ENCODE data around the gene PRRG2. TPM values are rescaled to one million over a fixed set of nuclear protein-coding genes. Genes with fewer than 3 reads are reported as not detected.

PRRG2 gene
- total RNA-seq, 1 donor from 2014 or later: 7.6 TPM

DNA sequence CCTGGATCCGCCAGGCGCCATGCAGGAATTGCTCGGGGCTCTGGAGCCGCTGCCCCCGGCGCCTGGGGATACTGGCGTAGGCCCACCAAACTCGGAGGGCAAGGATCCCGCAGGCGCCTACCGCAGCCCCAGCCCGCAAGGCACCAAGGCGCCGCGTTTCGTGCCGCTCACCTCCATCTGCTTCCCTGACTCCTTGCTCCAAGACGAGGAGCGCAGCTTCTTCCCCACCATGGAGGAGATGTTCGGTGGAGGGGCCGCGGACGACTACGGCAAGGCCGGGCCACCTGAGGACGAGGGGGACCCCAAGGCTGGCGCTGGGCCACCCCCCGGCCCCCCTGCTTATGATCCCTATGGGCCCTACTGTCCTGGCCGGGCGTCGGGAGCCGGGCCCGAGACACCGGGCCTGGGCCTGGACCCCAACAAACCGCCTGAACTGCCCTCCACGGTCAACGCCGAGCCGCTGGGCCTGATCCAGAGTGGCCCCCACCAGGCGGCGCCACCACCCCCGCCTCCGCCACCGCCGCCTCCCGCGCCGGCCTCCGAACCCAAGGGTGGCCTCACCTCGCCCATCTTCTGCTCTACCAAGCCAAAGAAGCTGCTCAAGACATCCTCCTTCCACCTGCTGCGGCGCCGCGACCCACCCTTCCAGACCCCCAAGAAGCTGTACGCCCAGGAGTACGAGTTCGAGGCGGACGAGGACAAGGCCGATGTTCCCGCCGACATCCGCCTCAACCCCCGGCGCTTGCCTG, 16.0 kb downstream of the PRRG2 start:
- DNase-seq: no peak
- H3K4me1 ChIP-seq: peaks cover 18% of the 10 kb centered on the region
- no peaks in the 10 kb centered on the region for H3K9me3 ChIP-seq
- intact Hi-C loops (cut with DNase I): no loop called here
- no peak overlapping the region for H3K27ac ChIP-seq
- no peak overlapping the region for H3K4me3 ChIP-seq
- peaks cover 82% of the 10 kb centered on the region for H3K36me3 ChIP-seq
- TF ChIP-seq, protein P1, sequence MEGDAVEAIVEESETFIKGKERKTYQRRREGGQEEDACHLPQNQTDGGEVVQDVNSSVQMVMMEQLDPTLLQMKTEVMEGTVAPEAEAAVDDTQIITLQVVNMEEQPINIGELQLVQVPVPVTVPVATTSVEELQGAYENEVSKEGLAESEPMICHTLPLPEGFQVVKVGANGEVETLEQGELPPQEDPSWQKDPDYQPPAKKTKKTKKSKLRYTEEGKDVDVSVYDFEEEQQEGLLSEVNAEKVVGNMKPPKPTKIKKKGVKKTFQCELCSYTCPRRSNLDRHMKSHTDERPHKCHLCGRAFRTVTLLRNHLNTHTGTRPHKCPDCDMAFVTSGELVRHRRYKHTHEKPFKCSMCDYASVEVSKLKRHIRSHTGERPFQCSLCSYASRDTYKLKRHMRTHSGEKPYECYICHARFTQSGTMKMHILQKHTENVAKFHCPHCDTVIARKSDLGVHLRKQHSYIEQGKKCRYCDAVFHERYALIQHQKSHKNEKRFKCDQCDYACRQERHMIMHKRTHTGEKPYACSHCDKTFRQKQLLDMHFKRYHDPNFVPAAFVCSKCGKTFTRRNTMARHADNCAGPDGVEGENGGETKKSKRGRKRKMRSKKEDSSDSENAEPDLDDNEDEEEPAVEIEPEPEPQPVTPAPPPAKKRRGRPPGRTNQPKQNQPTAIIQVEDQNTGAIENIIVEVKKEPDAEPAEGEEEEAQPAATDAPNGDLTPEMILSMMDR (IDR thresholded peaks at IDR 0.05): no peak
- no peak for ATAC-seq
- H3K27me3 ChIP-seq (ENCODE audit: low read depth): no peaks in the 10 kb centered on the region

DNA sequence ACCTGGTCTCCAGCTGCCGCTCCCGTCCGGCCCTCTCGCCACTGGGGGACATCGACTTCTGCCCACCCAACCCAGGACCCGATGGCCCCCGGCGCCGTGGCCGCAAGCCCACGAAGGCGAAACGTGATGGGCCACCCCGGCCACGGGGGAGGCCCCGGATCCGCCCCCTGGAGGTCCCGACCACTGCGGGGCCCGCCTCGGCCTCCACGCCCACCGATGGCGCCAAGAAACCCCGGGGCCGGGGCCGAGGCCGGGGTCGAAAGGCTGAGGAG, 16.5 kb downstream of the PRRG2 start:
- Histone ChIP-seq H3K27ac (no peak overlapping the region), H3K27me3 (ENCODE audit: low read depth) (no peaks in the 10 kb centered on the region), H3K4me1 (peaks cover 13% of the 10 kb centered on the region), H3K9me3 (no peaks in the 10 kb centered on the region), H3K36me3 (peaks cover 87% of the 10 kb centered on the region), H3K4me3 (no peak overlapping the region)
- DNase-seq: no peak
- TF ChIP-seq, protein P1 (IDR thresholded peaks at IDR 0.05): no peak
- intact Hi-C loops (cut with DNase I): no loop called here
- ATAC-seq: no peak

DNA sequence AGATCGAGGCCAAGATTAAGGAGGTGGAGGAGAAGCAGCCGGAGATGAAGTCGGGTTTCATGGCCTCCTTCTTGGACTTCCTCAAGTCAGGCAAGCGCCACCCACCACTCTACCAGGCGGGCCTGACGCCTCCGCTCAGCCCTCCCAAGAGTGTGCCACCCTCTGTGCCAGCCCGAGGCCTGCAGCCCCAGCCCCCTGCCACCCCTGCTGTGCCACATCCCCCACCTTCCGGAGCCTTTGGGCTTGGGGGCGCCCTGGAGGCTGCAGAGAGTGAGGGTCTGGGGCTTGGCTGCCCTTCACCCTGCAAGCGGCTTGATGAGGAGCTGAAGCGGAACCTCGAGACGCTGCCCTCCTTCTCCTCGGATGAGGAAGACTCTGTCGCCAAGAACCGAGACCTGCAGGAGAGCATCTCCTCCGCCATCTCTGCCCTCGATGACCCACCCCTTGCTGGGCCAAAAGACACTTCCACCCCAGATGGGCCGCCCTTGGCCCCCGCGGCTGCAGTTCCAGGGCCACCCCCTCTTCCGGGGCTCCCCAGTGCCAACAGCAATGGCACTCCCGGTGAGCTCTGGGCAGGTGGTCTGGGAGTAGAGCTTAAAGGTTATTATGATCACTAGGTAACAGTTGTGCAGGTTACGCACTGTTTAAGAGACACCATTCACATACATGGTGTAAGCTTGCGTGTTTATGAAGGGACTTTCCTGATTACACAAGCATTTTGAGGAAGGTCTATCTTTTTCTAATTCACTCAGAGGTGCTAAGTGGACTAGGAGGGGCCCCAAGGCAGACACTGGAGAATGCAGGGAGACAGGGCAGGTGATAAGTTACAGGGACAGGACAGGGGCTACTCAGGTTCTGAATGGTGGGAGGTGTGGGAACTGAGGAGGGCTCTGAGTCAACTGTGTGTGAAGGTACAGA, 18.5 kb downstream of the PRRG2 start:
- TF ChIP-seq, protein P1 (IDR thresholded peaks at IDR 0.05): no peak
- Histone ChIP-seq H3K4me1 (no peaks in the 10 kb centered on the region), H3K36me3 (peaks cover 97% of the 10 kb centered on the region), H3K9me3 (no peaks in the 10 kb centered on the region), H3K27ac (no peak overlapping the region), H3K4me3 (no peak overlapping the region), H3K27me3 (ENCODE audit: low read depth) (no peaks in the 10 kb centered on the region)
- intact Hi-C loops (cut with DNase I): no loop called here
- ATAC-seq: no peak
- DNase-seq: no peak

DNA sequence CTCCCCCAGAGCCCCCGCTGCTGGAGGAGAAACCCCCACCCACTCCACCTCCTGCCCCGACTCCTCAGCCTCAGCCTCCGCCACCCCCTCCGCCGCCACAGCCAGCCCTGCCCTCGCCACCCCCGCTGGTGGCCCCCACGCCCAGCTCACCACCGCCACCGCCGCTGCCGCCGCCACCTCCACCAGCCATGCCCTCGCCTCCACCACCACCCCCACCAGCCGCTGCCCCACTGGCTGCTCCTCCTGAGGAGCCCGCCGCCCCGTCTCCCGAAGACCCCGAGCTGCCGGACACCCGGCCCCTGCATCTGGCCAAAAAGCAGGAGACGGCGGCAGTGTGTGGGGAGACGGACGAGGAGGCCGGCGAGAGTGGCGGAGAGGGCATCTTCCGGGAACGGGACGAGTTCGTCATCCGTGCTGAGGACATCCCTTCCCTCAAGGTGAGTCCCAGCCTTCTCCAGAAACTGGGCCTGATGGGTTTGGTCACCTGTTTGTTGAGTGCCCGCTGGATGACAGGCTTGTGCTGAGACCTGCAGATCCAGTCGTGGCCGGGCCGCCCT, 20.4 kb downstream of the PRRG2 start:
- H3K27ac ChIP-seq: no peak overlapping the region
- intact Hi-C loops (cut with DNase I): no loop called here
- H3K4me3 ChIP-seq: no peak overlapping the region
- H3K27me3 ChIP-seq (ENCODE audit: low read depth): no peaks in the 10 kb centered on the region
- H3K9me3 ChIP-seq: no peaks in the 10 kb centered on the region
- TF ChIP-seq, protein P1 (IDR thresholded peaks at IDR 0.05): no peak
- ATAC-seq (no peak), DNase-seq (no peak)
- H3K4me1 ChIP-seq: no peaks in the 10 kb centered on the region
- H3K36me3 ChIP-seq: peaks cover 96% of the 10 kb centered on the region

DNA sequence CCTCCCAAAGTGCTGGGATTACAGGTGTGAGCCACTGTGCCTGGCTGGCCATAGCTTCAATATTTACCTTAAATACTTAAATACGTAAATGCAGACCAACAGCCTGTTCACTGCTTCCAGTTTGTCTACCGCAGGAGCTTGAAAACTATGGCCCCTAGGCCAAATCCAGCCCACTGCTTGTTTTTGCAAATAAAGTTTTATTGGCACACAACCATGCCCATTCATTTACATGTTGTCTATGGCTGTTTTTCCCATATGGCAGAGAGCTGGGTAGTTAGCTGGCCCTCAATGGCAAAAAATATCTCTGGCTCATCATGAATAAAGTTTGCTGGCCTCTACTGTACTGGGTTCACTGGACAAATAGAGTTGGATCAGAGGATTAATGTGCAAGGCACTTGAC, 21.7 kb downstream of the PRRG2 start:
- DNase-seq (no peak), ATAC-seq (no peak)
- Histone ChIP-seq H3K9me3 (no peaks in the 10 kb centered on the region), H3K4me1 (no peaks in the 10 kb centered on the region), H3K4me3 (no peak overlapping the region), H3K36me3 (peaks cover 96% of the 10 kb centered on the region), H3K27ac (no peak overlapping the region), H3K27me3 (ENCODE audit: low read depth) (no peaks in the 10 kb centered on the region)
- TF ChIP-seq, protein P1 (IDR thresholded peaks at IDR 0.05): no peak
- intact Hi-C loops (cut with DNase I): no loop called here

Data from lower lobe of right lung (tissue), 2 donors.